HG03342 (cell line): ENCODE data around the gene SLC25A15.
"Not testable (repeated sequence)": the region's sequence is repeated elsewhere in the genome, so short reads cannot be mapped to it uniquely, and the experiment has no call there.

Experiments
- ATAC-seq: cut with Tn5 transposase; IDR thresholded peaks from one replicate; pipeline ENCODE4 v1.9.1; 2021; ENCODE audit warnings: mild to moderate bottlenecking, moderate library complexity; ENCODE audit not compliant: unreplicated experiment

Gene SLC25A15

DNA sequence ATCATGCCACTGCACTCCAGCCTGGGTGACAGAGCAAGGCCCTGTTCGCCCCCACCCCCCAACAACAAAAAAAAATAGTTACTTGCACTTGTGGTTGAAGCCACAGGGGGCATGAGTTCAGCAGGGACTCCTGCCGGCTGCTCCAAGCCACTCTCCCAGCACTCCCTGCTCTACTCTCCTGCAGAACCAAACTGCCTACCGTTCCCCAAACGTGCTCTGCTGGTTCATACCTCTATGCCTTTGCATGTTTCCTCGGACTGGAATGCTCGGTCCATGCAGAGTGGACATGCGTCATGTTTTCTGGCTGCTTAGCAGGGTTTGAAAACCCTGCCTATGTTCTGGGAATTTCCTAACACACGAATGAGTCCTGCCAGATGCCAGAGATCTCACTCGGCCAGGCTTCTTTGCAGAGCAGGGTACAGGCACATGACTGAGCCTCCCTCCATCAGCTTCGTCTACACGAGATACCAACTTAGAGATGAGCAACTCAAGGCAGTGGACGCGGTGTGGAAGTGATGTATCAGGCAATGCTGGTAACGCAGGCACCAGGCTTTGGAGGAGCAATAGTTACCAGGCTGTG, 8.5 kb upstream of the SLC25A15 start:
- no peak for ATAC-seq

DNA sequence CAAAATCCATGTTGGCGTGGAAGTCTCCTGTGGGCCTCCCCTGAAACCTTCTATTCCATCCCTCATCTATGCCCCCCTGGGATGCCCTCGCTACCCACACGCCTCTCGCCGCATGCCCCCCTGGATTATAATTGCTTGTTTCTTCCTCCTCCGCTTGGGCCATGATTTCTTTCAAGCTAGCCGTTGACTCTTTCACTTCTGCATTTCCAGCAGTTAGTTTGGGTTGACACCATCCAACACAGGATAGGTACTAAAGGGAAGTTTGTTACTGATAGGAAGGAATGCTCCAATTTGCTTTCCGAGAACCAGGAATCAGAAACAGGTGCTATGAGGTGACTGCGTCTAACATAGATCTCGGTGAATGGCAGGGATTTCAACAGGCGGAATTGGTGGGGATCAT, 7.7 kb upstream of the SLC25A15 start:
- ATAC-seq: no peak

DNA sequence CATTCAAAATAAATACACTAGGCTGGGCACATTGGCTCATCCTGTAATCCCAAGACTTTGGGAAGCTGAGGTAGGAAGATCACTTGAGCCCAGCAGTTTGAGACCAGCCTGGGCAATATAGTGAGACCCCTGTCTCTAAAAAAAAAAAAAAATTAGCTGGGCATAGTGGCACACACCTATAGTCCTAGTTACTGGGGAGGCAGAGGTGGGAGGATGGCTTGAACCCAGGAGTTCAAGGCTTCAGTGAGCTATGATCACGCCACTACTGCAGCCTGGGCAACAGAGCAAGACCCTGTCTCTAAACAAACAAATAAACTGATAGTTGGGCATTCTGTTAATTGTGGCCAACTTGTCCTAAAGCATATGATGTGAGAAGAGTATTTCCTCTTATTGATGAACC, 6.4 kb upstream of the SLC25A15 start:
- ATAC-seq: not testable (repeated sequence)

DNA sequence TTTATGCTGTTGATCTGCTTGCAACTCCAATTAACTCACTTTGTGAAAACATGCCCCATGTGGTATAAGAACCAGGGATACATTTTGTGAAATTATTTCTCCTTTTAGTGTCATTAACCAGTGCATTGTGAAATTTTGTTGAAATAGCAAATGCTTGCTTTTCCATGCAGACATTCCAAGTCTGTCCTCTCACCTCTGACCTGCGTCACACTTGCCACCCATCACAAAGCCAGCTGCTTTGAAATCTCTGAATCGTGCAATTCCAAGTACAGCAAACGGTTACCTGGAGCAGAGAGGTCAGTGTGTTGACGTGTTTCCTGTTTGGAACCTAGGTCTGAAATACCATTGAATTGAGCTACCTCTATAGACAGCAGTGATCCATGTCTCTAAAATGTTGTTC, 4.9 kb upstream of the SLC25A15 start:
- ATAC-seq: no peak

DNA sequence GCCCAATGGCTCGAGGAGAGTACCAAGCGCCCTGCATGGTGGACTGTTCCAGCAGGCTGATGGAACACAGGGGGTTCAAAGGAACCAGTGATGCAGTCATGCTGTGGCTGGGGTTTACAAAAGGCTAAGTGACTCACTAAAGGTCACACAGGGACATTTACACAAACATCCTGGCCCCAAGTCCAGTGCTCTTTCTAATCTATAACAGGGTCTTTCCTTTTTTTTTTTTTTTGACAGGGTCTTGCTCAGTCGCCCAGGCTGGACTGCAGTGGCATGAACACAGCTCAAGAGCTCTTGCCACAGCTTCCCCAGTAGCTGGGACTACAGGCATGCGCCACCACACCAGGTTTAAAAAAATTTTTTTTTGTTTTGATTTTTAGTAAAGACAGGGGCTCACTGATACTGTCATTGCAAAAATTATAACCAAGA, 2.8 kb upstream of the SLC25A15 start:
- no peak for ATAC-seq

DNA sequence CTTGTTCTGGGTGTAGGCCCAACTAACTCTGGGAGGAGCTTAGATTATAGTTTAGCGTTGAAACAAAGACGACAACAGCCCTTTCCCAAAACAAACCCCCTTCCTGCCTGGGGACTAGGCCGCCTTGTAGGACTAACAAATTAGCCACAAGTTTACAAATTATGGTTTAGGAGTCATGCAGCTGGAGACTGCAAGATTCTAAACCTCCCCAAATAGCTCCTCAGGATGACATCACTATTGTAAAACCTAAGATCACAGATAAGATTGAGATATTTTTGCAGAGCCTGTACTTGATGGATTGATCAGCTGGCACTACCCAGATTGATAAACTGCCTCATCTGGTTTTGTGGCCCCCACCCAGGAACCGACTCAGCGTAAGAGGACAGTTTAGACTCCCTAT, 2.3 kb upstream of the SLC25A15 start:
- no peak for ATAC-seq

DNA sequence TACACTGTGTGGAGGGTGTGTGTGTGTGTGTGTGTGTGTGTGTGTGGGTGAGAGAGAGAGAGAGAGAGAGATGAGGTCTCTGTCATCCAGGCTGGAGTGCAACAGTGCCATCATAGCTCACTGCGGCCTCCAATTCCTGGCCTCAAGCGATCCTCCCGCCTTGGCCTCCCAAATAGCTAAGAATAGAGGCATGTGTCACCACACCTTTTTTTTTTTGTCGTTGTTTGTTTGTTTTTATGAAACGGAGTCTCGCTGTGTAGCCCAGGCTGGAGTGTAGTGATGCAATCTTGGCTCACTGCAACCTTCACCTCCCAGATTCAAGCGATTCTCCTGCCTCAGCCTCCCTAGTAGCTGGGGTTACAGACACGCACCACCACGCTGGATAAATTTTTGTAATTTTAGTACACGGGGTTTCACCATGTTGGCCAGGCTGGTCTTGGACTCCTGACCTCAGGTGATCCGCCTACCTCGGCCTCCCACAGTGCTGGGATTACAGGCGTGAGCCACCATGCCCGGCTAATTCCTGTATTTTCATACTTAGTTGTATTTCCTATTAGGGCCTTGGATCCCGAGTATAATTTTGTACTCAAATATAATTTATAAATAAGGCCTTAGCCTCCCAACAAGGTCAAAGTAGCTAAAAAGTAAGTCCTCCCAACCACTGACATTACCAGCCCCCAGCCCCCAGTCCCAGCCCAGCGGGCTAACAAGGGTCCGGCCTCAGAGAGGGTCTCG, 704 bp upstream of the SLC25A15 start:
- not testable (repeated sequence) for ATAC-seq

DNA sequence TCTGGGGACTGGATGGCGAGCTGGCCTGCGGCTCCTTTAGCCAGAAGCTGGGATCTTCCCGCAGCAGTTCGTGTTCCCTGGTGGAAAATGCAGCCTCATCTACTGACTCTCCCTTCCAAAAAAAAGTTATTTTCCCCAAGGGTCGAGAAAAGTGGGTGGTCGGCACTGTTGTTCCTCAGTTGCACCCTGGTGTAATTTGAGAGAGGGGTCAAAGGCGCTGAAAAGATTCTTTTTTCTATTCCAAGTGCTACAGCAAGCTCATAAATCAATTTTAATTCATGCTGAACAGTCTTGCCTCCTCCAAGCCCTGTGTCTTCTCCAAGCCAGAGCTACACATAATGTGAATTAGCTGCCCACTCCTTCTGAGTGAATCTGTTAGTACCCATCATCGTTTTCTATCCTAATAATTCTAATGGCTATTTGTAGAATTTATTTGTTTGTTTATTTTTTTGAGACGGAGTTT, 774 bp downstream of the SLC25A15 start:
- no peak for ATAC-seq

DNA sequence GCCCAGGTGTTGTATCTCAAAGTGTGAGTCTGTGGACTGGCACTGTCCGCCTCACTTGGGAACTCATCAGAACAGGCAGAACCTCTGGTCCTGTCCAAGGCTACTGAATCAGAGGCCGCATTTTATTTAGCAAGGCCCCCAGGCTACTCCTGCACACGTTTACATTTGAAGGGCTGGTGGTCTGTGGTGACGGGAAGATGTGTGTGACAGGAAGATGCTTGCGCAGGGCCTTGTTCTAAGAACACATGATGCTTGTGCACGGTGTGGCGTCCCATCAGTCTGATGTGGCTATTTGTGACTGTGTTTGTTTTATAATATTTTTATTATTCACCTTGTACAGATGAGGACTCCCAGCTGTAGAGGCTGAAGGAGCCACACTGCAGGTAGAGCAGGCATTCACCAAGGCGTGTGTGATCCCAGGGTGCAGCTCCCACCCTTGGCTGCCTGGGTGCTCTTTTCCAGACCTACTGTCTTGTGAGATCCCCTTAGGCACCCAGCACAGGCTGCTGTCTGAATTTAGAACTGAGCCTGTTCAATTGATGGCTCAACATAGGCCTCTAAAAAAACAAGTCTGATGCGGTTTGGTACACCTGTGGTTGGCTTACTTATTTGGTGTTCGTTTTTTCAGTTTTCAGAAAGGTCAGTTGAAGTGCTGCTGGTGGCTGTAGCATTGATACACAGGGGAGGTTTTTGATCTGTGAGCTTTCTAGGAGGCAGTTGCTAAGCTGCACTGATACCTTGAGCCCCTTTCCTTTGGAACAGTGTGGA, 3.1 kb downstream of the SLC25A15 start:
- no peak for ATAC-seq

DNA sequence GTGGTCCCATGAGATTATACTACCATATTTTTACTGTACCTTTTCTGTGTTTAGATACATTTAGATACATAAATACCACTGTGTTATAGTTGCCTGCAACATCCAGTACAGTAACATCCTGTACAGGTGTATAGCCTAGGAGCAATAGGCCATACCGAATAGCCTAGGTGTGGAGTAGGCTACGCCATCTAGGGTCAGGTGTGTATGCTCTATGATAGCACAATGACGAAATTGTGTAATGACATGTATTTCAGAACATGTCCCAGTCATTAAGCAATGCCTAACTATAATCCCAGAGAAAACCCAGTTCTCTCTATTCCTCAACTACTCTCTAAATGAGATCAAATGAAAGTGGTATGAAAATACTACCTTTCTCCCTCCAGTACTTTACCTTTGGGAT, 3.9 kb downstream of the SLC25A15 start:
- no peak for ATAC-seq

DNA sequence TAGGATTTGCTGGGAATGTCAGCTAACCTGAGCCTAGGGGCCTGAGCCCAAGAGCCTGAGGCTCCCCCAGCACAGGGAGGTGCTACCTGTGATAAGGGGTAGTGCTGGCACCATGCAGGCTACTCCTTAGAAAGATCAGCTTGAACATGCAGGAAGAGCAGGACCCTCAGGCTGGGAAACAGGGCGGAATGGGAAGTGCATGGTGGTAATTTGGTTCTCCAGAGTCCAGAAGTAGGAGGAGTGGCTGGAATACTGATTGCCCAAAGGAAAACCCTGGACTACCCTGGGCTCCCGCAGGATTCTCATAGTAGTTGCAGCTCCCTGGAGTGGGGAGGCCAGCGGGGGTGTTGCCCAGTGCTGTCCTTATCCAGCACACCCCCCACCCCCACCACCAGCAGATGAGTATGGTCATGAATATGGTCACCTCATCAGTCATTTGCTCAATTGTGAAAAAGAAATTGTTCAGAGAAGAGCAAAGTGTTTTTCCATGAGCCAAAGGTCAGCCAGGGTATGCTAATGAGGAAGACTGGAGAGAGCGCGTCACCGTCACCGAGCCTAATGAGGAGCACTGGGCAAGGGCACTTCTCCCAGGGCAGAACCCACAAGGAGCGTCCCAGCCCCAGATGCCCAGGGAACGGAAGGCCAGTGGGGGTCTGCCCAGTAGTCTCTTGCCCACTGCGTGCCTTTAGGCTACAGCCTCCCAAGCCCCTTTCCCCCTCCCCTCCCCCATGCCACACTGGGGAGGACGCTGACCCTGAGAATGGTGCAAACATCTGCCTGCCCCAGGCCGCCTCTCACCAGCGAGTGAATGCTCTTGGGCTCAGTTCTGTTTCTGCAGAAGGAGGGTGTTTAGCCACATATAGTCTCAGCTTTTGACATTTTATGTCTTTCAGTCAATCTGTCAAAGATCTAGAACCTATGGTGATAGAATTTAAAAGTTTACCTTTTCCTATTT, 5.3 kb downstream of the SLC25A15 start:
- no peak for ATAC-seq

DNA sequence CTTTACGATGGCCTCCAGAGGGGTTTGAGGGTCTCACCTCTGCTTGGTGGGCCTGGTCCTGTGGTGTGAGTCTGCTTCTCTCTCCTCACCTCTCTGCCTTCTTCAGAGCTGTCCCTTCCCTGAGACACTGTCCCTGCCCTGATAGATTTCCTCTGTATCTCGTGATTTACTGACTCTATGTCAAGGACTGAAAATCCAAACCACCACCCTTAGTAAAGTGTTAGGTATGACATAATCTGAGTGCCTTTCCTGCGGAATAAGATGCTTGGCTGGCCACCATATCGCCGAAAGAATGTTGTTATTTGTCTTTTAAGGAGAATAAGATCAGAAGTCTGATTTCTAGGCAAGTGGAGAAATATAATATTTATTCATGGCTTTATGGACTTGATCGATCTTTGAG, 7.2 kb downstream of the SLC25A15 start:
- no peak for ATAC-seq

DNA sequence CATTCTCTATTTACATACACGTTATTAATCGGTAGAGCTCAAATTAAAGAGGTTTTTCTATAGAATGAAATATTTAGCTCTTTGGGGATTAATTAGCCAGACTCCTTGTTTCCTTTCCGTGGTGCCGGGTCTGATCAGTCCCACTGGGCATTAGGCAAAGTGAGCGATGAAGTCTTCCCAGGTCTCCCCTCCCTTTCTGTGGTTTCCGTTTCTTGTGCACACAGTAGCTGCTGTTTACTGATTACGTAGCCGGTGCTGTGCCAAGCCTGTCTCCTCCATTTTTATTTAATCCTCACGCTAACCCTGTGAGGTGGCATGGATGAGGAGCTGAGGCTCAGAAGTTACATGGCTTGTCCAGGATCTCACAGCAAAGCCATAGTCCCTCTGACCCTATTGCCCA, 9.0 kb downstream of the SLC25A15 start:
- ATAC-seq: no peak

DNA sequence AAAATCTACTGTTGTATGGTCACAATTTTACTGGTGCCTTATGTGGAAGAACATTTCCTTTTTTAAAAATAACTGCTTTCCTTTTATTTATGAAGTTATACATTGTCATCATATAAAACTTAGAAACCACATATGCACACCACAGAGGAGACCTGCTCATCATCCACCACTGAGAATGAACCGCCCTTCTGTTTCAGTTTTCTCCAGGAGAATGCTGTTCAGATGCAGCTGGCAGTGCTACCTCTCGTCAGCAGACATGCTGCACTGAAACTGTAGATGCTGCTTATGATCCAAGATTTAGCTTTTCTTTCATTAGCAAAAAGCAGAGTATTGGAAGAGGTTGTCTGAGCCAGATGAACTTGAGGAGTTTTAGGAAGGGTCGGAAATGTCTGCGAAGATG, 10.1 kb downstream of the SLC25A15 start:
- no peak for ATAC-seq

DNA sequence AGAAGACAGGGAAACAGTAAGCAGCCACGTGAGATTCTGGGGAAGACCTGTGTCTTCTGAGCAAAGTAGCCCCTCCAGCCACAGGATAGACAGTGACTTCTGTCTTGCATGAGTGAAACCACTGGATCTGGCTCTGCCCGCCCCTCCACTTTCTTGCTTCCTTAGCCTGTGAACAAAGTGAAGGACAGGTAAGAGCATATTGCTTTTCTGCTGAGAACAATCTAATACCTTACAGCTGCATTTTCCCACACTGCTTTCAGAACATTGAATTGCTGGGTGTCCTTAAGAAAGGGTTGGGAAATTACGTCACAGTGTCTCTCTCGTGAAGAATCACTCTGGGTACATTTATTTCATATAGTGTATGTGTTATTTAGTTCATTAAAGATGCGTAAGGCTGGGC, 11.1 kb downstream of the SLC25A15 start:
- no peak for ATAC-seq

DNA sequence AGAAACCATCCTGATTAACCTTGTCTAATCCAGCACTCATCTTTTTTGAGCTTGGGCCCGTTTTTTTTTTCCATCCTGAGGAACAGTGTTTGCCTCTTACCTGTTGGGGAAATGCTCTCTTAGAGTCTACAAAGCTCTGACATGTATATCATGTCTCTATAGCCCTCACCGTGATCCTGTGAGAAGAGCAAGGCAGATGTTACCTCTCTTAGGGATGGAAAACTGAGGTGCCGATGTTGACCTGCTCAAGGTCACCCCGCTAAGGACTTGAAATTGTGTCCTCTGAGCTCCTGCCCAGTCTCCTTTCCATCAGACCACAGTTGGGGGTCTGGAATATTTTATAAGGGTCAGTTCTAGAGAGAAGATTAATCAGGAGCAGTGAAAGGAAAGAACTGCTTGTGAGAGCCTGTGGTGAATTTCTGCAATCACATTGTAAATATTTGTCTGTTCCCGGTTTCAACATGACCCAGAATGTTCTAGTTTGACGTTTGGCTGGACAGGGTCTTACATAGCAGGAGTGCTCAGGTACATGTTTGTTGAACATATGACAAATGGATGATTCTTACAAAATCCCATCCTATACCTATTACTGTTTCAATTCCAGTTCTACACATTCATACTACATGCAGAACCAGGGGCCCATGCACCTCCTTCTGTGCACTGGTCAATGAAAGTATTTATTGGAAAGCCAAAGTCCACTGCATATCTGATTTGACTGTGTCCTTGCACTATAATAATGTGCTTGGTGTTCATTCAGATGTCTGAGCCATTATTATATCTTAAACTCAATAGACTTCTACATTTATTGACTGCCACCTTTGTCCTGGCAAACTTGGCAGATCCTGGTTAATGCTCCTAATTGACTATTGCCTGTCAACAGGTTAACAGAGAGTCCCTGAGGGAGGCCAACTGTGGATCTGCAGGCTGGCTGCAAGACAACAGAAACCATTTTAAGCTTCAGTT, 12.1 kb downstream of the SLC25A15 start:
- ATAC-seq: no peak

DNA sequence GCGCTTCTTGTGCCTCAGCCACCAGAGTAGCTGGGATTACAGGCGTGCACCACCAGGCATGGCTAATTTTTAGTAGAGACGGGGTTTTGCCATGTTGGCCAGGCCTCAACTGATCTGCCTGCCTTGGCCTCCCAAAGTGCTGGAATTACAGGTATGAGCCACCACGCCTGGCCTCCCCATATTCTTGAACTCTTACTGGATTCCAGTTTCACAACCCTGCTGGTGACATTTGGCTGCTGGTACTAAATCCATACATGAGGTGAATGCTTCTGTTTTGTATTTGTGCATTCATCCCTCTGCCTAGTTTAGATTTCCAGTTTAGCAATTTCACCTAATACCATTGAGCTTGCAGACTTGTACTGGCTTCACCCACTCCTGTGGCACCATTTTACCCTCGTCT, 13.9 kb downstream of the SLC25A15 start:
- no peak for ATAC-seq

DNA sequence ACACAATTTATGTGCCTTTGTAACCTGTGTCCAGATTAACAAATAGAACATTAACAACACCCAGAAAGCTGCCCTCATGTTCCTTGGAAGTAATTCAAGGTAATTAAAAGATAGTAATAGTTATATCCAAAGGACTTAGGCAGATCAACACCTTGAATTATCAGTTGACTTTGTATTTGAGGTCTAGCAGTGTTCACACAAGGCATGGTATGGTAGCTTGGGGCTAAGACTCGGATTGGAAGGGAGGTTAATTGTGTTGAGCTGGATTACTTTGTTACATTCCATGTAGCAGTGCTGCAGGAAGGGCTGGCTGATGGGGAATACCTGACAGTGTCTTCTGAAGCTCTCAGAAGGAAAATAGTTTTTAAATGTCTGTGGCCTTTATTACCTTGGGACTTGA, 16.8 kb downstream of the SLC25A15 start:
- ATAC-seq: no peak

DNA sequence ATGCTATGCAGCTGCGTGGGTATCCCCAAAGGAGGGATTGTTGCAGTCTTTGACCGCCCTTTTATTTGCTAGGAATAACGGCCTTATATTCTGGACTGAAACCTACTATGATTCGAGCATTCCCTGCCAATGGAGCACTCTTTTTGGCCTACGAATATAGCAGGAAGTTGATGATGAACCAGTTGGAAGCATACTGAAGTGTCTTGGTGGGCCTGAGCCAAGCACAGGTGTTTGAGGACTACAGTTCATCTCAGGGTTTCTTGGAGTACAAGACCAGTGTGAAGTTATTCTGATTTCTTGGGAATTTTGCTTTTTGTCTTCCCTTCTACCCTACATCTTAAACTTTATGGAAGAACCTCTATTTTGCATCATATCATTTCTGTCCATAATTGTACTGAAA, 20.1 kb downstream of the SLC25A15 start:
- ATAC-seq: no peak

DNA sequence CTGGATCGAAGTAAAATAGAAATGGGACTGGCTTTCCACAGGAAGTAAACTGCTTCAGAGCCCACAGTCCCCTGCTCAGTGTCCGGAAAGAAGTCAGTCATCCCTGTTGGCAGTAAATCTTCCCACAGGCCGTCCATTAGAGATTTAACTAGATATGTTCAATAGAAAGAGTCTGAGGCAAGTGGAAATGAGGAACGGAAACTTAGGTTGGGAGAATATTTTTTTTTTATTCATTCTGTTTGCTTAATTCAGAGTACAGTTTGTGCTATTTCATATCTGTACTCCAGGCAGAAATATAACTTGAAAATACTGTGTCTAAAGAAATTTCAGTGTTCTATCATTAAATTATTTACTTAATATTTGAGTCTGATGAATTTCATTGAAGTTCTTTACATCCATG, 22.7 kb downstream of the SLC25A15 start:
- no peak for ATAC-seq
